SK-N-SH (cell line): Measurements from ENCODE around the gene SMIM36. TPM values are rescaled to one million over a fixed set of nuclear protein-coding genes. Genes with fewer than 3 reads are reported as not detected.

Source experiments
- CTCF ChIA-PET: fragments of 300-600, 350-600 bp; formaldehyde crosslinking; extraction: SDS; loops from one replicate; lab custom pipeline; 2021; lab: Yijun Ruan, JAX
- POLR2A ChIA-PET: fragments of 350-600 bp; sonication (Branson Sonifier 250); formaldehyde crosslinking; extraction: SDS; loops from one replicate; lab custom pipeline; 2020; ENCODE audit warnings: antibody characterized with exemption, inconsistent platforms; lab: Yijun Ruan, JAX
- DNase-seq: peaks from one replicate; pipeline ENCODE4 v3.0.0; 2012
- H2AFZ ChIP-seq: fragments of 200-600 bp; sonication (generic); 2 replicates; pipeline ENCODE4 v1.8.1; 2016; ENCODE audit warnings: antibody characterized with exemption, mild to moderate bottlenecking, low read depth
- H3F3A ChIP-seq: fragments of 200-600 bp; sonication (generic); replicated peaks from 2 replicates; pipeline ENCODE3; 2016; ENCODE audit warnings: antibody characterized with exemption, mild to moderate bottlenecking; ENCODE audit not compliant: insufficient read depth
- H3K27ac ChIP-seq, 2 experiments: fragments of 200-500 bp in 1 of 2; fragments of 200-600 bp in 1 of 2; sonication (Bioruptor generic) in 1 of 2; sonication (generic), shearing (Covaris generic) in 1 of 2; 2 replicates each; pipeline versions ENCODE4 v1.5.1 to v1.6.1; 2014 to 2016; ENCODE audit warnings: low read depth in 2 of 2, inconsistent platforms in 1 of 2, low read length in 1 of 2, mild to moderate bottlenecking in 1 of 2, mixed read lengths in 1 of 2
- H3K27me3 ChIP-seq: fragments of 200-600 bp; sonication (generic), shearing (Covaris generic); 2 replicates; pipeline ENCODE4 v1.6.1; 2016; ENCODE audit warnings: mixed run types; ENCODE audit not compliant: insufficient read depth
- H3K36me3 ChIP-seq, 2 experiments: fragments of 200-500 bp in 1 of 2; fragments of 200-600 bp in 1 of 2; sonication (Bioruptor generic) in 1 of 2; sonication (generic) in 1 of 2; replicated peaks in 1 of 2; 2 replicates each; pipeline versions ENCODE3 to v1.5.1; 2014 to 2016; ENCODE audit warnings: low read length in 1 of 2, mild to moderate bottlenecking in 1 of 2; ENCODE audit not compliant: insufficient read depth in 2 of 2, control insufficient read depth in 1 of 2
- H3K4me1 ChIP-seq, 2 experiments: fragments of 200-500 bp in 1 of 2; fragments of 200-600 bp in 1 of 2; sonication (Bioruptor generic) in 1 of 2; sonication (generic), shearing (Covaris generic) in 1 of 2; 2 replicates each; pipeline versions ENCODE4 v1.5.1 to v1.6.1; 2014 to 2016; ENCODE audit warnings: low read depth in 1 of 2, low read length in 1 of 2, mixed run types in 1 of 2; ENCODE audit not compliant: insufficient read depth in 2 of 2, control insufficient read depth in 1 of 2
- H3K4me2 ChIP-seq: fragments of 200-600 bp; sonication (generic), shearing (Covaris generic); 2 replicates; pipeline ENCODE4 v1.6.1; 2017; ENCODE audit warnings: mixed run types
- H3K4me3 ChIP-seq, 2 experiments: fragments of 200-500 bp in 1 of 2; fragments of 200-600 bp in 1 of 2; sonication (Bioruptor generic) in 1 of 2; sonication (generic), shearing (Covaris generic) in 1 of 2; 2 replicates each; pipeline versions ENCODE4 v1.5.1 to v1.8.1; 2014 to 2016; ENCODE audit warnings: low read depth in 2 of 2, inconsistent platforms in 1 of 2, low read length in 1 of 2, mild to moderate bottlenecking in 1 of 2, mixed read lengths in 1 of 2, moderate library complexity in 1 of 2
- H3K79me2 ChIP-seq: fragments of 200-600 bp; sonication (generic); 2 replicates; pipeline ENCODE4 v1.8.1; 2017; ENCODE audit warnings: mild to moderate bottlenecking; ENCODE audit not compliant: insufficient read depth
- H3K9ac ChIP-seq: fragments of 200-600 bp; sonication (generic); 2 replicates; pipeline ENCODE4 v1.6.1; 2017; ENCODE audit warnings: mixed run types
- H3K9me2 ChIP-seq: fragments of 200-600 bp; sonication (generic); 2 replicates; pipeline ENCODE4 v1.6.1; 2017; ENCODE audit warnings: mixed run types
- H3K9me3 ChIP-seq: fragments of 200-600 bp; sonication (generic); 2 replicates; pipeline ENCODE4 v1.6.1; 2017; ENCODE audit warnings: mixed run types, mild to moderate bottlenecking, moderate library complexity
- H4K20me1 ChIP-seq: fragments of 200-600 bp; sonication (generic); 2 replicates; pipeline ENCODE4 v1.6.1; 2017; ENCODE audit warnings: mild to moderate bottlenecking, mixed run types; ENCODE audit not compliant: insufficient read depth
- EP300 ChIP-seq, 2 experiments: IDR thresholded peaks; 2 replicates each; pipeline versions ENCODE4 v1.4.0 to v1.6.1; 2012; ENCODE audit warnings: borderline replicate concordance in 1 of 2, low read depth in 1 of 2, low read length in 1 of 2
- FOXJ3 ChIP-seq: sonication (generic); formaldehyde crosslinking; IDR thresholded peaks from 2 replicates; pipeline ENCODE4 v1.5.1; 2020; ENCODE audit warnings: mild to moderate bottlenecking, missing genetic modification reagents
- FOXM1 ChIP-seq: IDR thresholded peaks from 2 replicates; pipeline ENCODE4 v1.4.0; 2012; ENCODE audit warnings: low read depth, mild to moderate bottlenecking
- GABPA ChIP-seq: IDR thresholded peaks from 2 replicates; pipeline ENCODE4 v1.4.0; 2012; ENCODE audit warnings: low read depth, mild to moderate bottlenecking
- GATA2 ChIP-seq: sonication (generic); formaldehyde crosslinking; IDR thresholded peaks from 2 replicates; pipeline ENCODE4 v1.5.0; 2020; ENCODE audit warnings: mild to moderate bottlenecking, missing genetic modification reagents
- MEF2A ChIP-seq: IDR thresholded peaks from 2 replicates; pipeline ENCODE4 v1.4.0; 2012; ENCODE audit warnings: low read depth, borderline replicate concordance
- MXI1 ChIP-seq: IDR thresholded peaks from 2 replicates; pipeline ENCODE4 v1.6.1; 2012; ENCODE audit warnings: mild to moderate bottlenecking, low read depth, low read length, improper control_type of control experiment
- NFIC ChIP-seq: IDR thresholded peaks from 2 replicates; pipeline ENCODE4 v1.4.0; 2012; ENCODE audit warnings: borderline replicate concordance
- NRF1 ChIP-seq: IDR thresholded peaks from 2 replicates; pipeline ENCODE4 v1.6.1; 2012; ENCODE audit warnings: low read depth, mild to moderate bottlenecking, low read length
- POLR2AphosphoS5 ChIP-seq: IDR thresholded peaks from 2 replicates; pipeline ENCODE4 v1.6.1; 2012; ENCODE audit warnings: low read depth, low read length
- RAD21 ChIP-seq: IDR thresholded peaks from 2 replicates; pipeline ENCODE4 v1.6.1; 2012; ENCODE audit warnings: mild to moderate bottlenecking, low read length
- RCOR1 ChIP-seq: fragments of 150-350 bp; IDR thresholded peaks from 2 replicates; pipeline ENCODE4 v1.6.1; 2017; ENCODE audit warnings: antibody characterized with exemption, low read length
- RFX5 ChIP-seq: IDR thresholded peaks from 2 replicates; pipeline ENCODE4 v1.6.1; 2012; ENCODE audit warnings: mild to moderate bottlenecking, improper control_type of control experiment, low read length
- RXRA ChIP-seq: IDR thresholded peaks from 2 replicates; pipeline ENCODE4 v1.4.0; 2012; ENCODE audit warnings: low read depth, mild to moderate bottlenecking, borderline replicate concordance
- TAF1 ChIP-seq: IDR thresholded peaks from 2 replicates; pipeline ENCODE4 v1.6.1; 2012; ENCODE audit warnings: low read depth, mild to moderate bottlenecking, low read length, moderate library complexity, borderline replicate concordance
- TCF12 ChIP-seq: IDR thresholded peaks from 2 replicates; pipeline ENCODE4 v1.4.0; 2012
- YY1 ChIP-seq: IDR thresholded peaks from 2 replicates; pipeline ENCODE4 v1.4.0; 2012; ENCODE audit warnings: low read depth, mild to moderate bottlenecking
- WGBS: methylation state at CpG from one replicate; pipeline ENCODE4 v1.1.6; 2017; ENCODE audit warnings: low lambda C conversion rate; 5-methylcytosine and 5-hydroxymethylcytosine counted together
- polyA plus RNA-seq, 3 experiments: library from polyadenylated mRNA; depleted of rRNA; stranded (reverse); fragments of >200 nt; gene quantifications; 2 replicates each; pipeline ENCODE4 v1.2.3, GENCODE V29; 2012
- TF ChIP-seq, protein P1 (sequence below): fragments of 150-350 bp; IDR thresholded peaks from 2 replicates; pipeline ENCODE4 v1.6.1; 2017; ENCODE audit warnings: antibody characterized with exemption, low read length, low read depth, borderline replicate concordance
- TF ChIP-seq, protein P2 (sequence below): IDR thresholded peaks from 2 replicates; pipeline ENCODE4 v1.4.0; 2012; ENCODE audit warnings: low read depth
- TF ChIP-seq, protein P3 (sequence below): IDR thresholded peaks from 2 replicates; pipeline ENCODE4 v1.4.0; 2012; ENCODE audit warnings: low read depth, borderline replicate concordance
- TF ChIP-seq, protein P4 (sequence below): fragments of 150-350 bp; IDR thresholded peaks from 2 replicates; pipeline ENCODE4 v1.6.1; 2016; ENCODE audit warnings: mild to moderate bottlenecking, low read depth, low read length
- TF ChIP-seq, protein P5 (sequence below): fragments of 200-600 bp; sonication (generic); IDR thresholded peaks from 2 replicates; pipeline ENCODE4 v1.6.1; 2017; ENCODE audit warnings: antibody characterized with exemption, mild to moderate bottlenecking, moderate library complexity
- TF ChIP-seq, protein P6 (sequence below): IDR thresholded peaks from 2 replicates; pipeline ENCODE4 v1.6.1; 2012; ENCODE audit warnings: mild to moderate bottlenecking, low read depth, low read length, moderate library complexity

Gene SMIM36
- polyA plus RNA-seq, 1 of the 3 experiments (the other 2 are of a cell fraction): not detected

DNA sequence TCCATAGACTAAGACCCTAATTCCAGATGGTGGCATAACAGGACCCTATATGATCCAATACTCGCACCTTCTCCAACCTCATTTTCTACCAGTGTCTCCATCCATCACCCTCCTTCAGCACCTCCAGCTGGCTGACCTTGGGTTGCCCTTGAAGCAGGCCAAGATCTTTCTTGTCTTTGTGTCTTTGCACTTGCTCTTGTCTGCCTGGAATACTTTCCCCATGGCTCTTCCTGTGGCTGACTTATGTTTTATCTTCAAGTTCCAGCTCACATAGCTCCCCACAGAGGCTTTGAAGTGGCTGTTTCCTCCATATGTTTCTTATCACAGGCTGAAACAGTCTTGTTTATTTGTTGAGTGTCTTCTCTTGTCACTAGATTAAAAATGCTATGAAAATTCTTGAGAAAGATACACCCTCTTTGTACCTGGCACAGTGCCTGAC lies 60.0 kb downstream of the SMIM36 start:
- Histone ChIP-seq H3K4me3 (no peak overlapping the region), H3K9me3 (no peaks in the 10 kb centered on the region), H3K9me2 (no peaks in the 10 kb centered on the region), H3K79me2 (no peaks in the 10 kb centered on the region), H3F3A (peaks cover 25% of the 10 kb centered on the region), H3K36me3 (no peaks in the 10 kb centered on the region), H4K20me1 (no peaks in the 10 kb centered on the region), H3K4me2 (peak overlapping the region; percentile 8; the same call in 1 of the 2 replicates), H3K9ac (no peak overlapping the region), H3K27me3 (no peaks in the 10 kb centered on the region), H2AFZ (no peak overlapping the region), H3K4me1 (peaks cover 21 to 49% of the 10 kb centered on the region in 2 experiments), H3K27ac (peak overlapping the region; percentile 81 to 92)
- WGBS: 88% methylated on average over 1 of the region's 1 CpG
- CTCF ChIA-PET: interaction anchor here (0.7 to 1.0 kb wide), 2 partner anchors 12 to 1491 kb away, joined by 3 read pairs; no protein-coding TSS in a partner anchor
- POLR2A ChIA-PET: no interaction called here
- no peak for DNase-seq
- TF ChIP-seq EP300 (IDR thresholded peaks at IDR 0.05; ENCODE audit: borderline replicate concordance in 1 of 2, low read depth in 1 of 2, low read length in 1 of 2): peak; percentile 26 to 52; a peak in 1 of 4 replicates
- TF ChIP-seq, protein P1, sequence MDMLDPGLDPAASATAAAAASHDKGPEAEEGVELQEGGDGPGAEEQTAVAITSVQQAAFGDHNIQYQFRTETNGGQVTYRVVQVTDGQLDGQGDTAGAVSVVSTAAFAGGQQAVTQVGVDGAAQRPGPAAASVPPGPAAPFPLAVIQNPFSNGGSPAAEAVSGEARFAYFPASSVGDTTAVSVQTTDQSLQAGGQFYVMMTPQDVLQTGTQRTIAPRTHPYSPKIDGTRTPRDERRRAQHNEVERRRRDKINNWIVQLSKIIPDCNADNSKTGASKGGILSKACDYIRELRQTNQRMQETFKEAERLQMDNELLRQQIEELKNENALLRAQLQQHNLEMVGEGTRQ: no peak
- TF ChIP-seq MXI1: no peak
- no peak for TF ChIP-seq FOXM1
- TF ChIP-seq, protein P2, sequence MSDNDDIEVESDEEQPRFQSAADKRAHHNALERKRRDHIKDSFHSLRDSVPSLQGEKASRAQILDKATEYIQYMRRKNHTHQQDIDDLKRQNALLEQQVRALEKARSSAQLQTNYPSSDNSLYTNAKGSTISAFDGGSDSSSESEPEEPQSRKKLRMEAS: no peak
- no peak for TF ChIP-seq TAF1
- TF ChIP-seq RCOR1: peak; percentile 66; the same call in 1 of the 2 replicates
- no peak for TF ChIP-seq YY1
- no peak for TF ChIP-seq GABPA
- no peak for TF ChIP-seq NRF1
- no peak for TF ChIP-seq RAD21
- peak; percentile 76; the same call in 1 of the 2 replicates for TF ChIP-seq RXRA
- TF ChIP-seq, protein P3, sequence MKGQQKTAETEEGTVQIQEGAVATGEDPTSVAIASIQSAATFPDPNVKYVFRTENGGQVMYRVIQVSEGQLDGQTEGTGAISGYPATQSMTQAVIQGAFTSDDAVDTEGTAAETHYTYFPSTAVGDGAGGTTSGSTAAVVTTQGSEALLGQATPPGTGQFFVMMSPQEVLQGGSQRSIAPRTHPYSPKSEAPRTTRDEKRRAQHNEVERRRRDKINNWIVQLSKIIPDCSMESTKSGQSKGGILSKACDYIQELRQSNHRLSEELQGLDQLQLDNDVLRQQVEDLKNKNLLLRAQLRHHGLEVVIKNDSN: no peak
- TF ChIP-seq, protein P4, sequence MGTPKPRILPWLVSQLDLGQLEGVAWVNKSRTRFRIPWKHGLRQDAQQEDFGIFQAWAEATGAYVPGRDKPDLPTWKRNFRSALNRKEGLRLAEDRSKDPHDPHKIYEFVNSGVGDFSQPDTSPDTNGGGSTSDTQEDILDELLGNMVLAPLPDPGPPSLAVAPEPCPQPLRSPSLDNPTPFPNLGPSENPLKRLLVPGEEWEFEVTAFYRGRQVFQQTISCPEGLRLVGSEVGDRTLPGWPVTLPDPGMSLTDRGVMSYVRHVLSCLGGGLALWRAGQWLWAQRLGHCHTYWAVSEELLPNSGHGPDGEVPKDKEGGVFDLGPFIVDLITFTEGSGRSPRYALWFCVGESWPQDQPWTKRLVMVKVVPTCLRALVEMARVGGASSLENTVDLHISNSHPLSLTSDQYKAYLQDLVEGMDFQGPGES: no peak
- TF ChIP-seq FOXJ3 (CRISPR knock-in tag): no peak
- TF ChIP-seq, protein P5, sequence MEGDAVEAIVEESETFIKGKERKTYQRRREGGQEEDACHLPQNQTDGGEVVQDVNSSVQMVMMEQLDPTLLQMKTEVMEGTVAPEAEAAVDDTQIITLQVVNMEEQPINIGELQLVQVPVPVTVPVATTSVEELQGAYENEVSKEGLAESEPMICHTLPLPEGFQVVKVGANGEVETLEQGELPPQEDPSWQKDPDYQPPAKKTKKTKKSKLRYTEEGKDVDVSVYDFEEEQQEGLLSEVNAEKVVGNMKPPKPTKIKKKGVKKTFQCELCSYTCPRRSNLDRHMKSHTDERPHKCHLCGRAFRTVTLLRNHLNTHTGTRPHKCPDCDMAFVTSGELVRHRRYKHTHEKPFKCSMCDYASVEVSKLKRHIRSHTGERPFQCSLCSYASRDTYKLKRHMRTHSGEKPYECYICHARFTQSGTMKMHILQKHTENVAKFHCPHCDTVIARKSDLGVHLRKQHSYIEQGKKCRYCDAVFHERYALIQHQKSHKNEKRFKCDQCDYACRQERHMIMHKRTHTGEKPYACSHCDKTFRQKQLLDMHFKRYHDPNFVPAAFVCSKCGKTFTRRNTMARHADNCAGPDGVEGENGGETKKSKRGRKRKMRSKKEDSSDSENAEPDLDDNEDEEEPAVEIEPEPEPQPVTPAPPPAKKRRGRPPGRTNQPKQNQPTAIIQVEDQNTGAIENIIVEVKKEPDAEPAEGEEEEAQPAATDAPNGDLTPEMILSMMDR: no peak
- peak; percentile 94 for TF ChIP-seq TCF12
- no peak for TF ChIP-seq GATA2
- TF ChIP-seq, protein P6, sequence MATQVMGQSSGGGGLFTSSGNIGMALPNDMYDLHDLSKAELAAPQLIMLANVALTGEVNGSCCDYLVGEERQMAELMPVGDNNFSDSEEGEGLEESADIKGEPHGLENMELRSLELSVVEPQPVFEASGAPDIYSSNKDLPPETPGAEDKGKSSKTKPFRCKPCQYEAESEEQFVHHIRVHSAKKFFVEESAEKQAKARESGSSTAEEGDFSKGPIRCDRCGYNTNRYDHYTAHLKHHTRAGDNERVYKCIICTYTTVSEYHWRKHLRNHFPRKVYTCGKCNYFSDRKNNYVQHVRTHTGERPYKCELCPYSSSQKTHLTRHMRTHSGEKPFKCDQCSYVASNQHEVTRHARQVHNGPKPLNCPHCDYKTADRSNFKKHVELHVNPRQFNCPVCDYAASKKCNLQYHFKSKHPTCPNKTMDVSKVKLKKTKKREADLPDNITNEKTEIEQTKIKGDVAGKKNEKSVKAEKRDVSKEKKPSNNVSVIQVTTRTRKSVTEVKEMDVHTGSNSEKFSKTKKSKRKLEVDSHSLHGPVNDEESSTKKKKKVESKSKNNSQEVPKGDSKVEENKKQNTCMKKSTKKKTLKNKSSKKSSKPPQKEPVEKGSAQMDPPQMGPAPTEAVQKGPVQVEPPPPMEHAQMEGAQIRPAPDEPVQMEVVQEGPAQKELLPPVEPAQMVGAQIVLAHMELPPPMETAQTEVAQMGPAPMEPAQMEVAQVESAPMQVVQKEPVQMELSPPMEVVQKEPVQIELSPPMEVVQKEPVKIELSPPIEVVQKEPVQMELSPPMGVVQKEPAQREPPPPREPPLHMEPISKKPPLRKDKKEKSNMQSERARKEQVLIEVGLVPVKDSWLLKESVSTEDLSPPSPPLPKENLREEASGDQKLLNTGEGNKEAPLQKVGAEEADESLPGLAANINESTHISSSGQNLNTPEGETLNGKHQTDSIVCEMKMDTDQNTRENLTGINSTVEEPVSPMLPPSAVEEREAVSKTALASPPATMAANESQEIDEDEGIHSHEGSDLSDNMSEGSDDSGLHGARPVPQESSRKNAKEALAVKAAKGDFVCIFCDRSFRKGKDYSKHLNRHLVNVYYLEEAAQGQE: 0 out of 2 replicates have a peak, but pooled peaks have one; percentile 35
- peak; percentile 54; the same call in 1 of the 2 replicates for TF ChIP-seq POLR2AphosphoS5
- TF ChIP-seq NFIC: peak; percentile 22; the same call in 1 of the 2 replicates
- TF ChIP-seq MEF2A: no peak
- no peak for TF ChIP-seq RFX5
